HG03442 (cell line): ENCODE results near the gene FBXL15.

Experiments used
- ATAC-seq: cut with Tn5 transposase; IDR thresholded peaks from one replicate; pipeline ENCODE4 v1.9.1; 2021; ENCODE audit warnings: mild to moderate bottlenecking, moderate library complexity; ENCODE audit not compliant: unreplicated experiment

Gene FBXL15

DNA sequence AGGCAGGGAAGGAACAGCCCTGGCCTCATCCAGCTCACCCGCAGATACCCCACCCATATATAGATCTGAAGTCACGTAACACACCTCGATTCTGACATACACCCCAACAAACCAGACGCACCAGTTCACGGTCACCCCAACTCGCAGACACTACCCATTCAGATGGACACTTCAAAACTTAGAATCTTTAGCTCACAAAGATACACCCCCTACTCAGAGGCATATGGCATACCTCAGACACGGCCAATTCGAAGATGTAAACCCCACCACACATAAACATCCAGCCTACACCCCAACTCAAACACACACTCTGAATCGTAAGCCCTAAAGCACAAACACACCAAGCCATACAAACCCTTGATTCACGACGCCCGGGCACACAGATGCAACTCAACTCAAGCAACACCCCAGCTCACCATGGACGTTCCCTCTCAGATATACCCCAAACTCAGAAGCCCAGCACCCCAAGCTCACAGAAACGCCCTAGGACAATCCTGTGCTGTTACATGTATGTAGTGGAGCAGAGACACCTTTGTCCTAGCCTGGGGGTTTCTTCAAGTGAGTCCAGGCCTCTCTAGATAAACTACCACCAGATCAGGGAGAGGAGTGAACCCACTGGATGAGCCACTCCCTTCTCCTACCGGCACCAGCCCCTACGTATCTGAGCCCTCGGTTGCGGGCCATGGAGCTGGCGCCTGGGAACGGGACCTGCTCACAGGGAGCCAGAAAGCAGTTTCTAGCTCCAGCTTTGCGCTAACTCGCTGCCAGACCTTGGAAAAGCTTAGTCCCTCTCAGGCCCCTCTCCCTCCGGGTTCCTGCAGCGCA, 10.8 kb upstream of the FBXL15 start:
- no peak for ATAC-seq

DNA sequence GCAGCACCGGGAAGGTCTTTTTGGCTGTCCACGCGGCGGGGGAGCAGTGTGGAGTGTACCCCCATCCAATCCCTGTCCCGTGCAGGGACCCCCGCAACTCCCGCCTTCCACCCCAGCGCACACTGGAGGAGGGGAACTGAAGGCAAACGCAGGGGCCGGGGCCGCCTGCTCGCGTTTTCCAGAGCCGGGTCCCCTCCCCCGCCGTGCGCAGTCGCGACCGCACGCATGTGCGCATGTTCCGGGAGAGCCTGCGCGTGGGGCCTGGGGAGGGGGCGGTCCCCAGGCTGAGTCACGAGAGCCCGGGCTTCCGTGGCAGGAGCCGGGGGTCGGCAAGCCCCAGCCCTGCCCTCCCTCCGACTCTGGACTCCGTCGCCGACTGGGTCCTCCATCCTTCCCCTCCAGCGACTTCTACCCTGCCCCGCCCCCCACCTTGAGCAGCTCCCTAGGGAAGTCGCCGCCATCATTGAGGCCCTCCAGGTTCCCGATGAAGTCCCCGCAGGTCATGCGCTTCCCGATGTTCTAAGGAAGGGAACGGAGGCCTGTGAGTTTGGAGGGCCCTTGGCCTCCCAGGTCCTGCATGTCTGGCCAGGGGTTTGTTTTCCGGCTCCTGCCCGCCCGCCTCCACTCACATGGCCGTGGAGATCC, 10.1 kb upstream of the FBXL15 start:
- no peak for ATAC-seq

DNA sequence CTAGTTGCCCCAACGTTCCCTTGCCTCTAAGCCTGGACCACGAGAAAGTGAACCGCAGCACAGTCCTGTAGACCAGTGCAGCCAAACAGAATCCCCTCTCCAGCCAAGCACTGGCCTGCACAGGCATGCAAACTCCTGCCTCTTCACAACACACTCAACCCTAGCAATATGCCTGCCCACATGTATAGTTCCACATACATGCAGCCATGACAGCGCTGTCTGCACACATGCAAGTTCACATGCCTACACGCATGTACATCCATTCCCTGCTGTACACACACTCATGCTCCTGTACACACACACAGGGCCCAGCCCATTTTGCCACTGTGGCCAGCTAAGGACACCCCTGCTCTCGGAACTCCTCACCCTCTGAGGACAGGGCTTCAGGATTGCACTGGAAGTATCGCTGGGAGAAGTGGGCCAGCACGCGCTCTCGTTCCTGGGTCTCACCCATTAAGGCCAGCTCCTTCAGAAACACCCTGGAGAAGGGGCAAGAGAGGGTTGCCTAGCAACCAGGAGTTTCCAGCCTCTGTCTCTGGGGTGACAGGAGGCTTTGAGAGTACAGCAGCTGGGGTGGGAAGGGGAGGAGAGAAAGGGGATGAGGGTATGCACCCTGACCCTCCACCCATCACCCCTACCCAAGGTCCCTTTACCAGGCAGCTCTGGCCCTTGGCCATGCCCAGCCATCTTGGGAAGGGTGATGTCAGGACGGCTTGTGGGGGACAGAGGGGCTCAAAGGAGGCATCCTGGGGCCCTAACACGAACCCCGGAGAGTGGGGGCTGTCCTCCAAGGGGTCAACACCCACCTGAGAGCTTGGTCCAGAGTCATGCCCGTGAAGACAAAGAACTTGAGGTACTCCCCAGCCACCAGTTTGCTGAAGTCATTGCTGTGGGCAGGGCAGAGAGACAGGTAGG, 9.0 kb upstream of the FBXL15 start:
- ATAC-seq, result no peak

DNA sequence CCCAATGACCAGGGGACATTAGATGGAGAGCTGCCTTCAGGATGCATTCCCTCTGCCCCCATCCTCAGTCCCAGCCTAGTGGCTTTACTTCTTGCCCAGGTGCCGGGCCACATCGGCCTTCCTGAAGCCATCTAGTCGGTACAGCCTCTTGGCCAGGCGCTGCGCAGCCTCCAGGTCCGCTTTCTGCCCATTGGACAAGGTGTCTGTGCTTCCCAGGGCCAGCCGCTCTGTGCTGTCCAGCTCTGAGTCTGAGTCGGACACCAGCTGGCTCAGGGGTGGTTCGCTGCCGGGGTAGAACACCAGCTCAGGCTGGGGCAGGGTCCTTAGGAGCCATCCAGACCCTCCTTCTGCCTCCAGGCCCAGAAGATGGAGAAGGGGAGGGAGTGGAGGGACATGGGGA, 8.3 kb upstream of the FBXL15 start:
- no peak for ATAC-seq

DNA sequence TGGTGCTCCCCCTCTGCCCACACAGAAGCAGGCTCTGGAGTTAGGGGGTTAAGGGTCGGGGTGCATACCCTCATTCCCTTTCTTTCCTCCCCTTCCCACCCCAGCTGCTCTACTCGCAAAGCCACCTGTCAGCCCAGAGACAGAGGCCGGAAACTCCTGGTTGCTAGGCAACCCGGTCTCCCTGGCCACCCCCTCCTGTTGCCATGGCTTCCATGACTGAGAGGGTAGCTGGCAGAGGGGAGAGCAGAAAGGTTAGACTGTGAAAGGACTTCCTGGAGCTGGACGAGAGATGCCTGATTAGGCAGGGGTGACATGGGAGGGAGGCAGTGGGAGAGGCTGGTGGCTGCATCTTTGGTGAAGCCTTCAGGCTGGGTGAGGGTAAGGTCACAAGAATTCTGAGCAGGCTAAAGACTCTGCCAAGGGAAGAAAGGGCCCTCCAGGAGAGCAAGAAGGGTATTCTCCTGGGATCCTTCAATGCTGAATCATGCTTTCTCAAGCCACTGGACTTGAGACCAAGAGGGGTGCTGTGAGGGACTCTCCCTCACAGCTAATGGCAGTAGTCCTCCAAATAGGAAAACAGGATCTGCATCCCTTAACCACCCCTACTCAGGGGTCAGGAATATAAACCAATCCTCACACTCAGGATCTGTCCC, 7.5 kb upstream of the FBXL15 start:
- ATAC-seq, result no peak

DNA sequence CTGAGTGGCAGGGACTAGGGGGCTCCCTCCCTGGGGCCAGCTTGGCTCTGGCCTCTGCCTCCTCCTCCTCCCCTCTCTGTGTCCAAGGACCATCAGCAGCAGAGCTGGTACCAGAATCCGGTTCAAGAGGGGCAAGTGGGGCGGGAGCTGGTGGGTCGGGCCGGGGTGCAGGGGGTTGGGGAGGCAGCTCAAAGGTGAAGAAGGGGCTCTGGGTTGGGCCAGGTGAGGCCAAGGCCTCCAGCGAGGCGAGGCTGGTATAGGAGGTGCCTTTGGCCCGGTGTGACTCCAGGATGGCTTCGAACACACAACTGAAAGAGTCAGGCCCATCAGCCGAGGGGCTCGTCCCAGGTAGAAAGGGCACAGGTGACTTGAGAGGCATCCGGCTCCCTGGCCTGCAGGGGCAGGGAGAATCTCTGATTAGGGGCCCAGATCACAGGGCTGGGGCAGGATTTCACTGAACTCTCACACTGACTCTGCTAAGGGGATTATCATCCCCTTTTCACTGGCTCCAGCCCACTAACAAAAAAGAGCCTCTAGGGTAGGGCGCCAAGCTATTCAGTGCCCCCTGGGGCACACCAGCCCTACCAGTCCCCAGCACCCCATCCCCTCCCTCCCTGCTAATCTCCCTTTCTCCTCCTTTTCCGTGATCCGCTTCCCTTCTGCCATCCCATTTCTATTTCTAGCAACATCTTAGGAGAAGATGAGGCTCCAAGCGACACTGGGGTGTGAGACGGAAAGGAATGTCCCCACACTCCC, 6.7 kb upstream of the FBXL15 start:
- ATAC-seq, result no peak

DNA sequence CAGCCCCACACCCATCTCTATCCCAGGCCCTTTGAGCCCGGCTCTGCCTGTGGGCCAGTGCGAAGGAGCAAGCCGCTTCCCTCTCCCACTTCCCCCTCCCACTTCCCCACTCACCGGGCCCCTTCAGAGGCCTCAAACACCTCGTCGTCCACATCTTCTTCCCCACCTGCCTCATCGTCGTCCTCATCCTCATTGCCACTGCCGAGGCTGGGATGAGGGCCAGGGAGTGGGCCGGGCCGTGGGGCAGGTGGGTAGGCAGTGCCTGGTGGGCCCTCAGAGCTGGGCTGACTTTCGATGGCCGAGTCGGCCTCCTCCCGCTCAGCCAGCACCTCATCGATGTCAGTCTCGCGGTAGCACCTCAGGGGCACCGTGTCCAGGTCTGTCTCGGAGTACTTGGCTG, 5.9 kb upstream of the FBXL15 start:
- ATAC-seq, result no peak

DNA sequence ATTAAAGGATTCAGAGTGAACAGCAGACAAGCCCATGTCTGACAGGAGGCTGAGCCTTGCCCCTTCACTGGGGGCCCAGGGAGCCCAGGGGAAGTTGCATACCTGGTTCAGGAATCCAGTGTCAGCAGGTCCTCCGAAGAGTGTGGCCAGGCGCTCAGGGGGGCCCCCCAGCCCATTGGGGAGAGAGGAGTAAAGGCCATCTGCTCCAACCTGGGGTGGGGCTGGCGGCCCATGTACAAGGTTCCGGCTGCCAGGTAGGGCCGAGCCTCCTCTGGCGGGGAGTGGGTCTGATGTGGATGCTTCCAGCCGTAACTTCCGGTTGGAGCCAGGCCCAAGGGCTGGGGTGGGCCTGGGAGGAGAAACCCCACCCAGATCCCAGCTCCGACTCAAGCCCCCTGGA, 4.4 kb upstream of the FBXL15 start:
- ATAC-seq, result no peak

DNA sequence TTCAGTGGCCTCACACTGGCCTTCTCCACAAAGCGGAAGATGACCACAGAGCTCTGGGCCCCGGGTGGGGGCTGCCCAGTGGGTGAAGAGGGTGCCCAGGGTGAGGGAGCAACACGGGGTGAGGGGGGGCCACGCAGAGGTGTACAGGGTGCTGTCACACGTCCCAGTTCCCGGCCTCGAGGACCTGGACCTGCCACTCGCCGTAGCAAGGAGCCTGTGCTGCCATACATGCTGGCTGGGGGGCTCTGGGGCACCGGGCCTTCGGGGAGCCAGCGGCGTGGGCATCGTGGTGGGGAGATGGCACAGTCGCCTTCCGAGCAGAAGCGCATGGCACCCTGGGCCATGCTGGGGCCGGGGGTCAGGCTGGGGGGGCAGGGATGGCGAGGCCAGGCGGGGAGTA, 3.9 kb upstream of the FBXL15 start:
- no peak for ATAC-seq

DNA sequence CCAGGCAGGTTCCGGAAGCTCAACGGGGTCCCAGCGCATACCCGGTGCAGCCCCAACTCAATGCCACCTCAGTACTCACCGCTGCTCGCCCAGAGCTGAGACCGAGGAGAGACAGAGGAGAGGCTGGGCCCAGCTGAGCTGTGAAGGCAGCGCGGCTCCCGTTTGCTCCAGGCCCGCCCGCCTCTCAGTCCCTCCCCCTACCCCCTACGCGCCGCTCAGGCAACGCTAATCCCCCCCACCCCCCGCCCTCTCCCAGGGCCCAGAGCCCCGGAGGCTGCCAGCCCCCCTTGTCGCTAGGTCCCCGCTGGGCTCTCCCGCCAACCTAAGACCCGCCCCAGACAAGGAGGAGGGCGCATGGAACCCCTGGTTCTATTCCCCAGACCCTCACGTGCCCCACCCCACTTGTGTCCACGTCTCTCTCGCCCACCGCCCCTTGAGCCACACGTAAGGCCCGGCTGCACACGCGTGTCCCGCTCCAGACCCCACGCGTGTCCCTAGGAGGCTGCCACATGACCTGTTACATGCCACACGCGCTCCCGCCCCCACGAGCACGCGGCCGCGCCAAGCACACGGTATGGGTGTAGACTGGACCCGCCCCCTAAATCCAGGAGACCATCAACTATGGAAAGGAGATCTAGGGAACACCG, 1.9 kb upstream of the FBXL15 start, which contains the start of gene PSD:
PSD (minus strand) TSS at position 164 of the 647 bp plus-strand sequence. CDS start 1,747 bp downstream, outside the sequence.
- ATAC-seq, result no peak

DNA sequence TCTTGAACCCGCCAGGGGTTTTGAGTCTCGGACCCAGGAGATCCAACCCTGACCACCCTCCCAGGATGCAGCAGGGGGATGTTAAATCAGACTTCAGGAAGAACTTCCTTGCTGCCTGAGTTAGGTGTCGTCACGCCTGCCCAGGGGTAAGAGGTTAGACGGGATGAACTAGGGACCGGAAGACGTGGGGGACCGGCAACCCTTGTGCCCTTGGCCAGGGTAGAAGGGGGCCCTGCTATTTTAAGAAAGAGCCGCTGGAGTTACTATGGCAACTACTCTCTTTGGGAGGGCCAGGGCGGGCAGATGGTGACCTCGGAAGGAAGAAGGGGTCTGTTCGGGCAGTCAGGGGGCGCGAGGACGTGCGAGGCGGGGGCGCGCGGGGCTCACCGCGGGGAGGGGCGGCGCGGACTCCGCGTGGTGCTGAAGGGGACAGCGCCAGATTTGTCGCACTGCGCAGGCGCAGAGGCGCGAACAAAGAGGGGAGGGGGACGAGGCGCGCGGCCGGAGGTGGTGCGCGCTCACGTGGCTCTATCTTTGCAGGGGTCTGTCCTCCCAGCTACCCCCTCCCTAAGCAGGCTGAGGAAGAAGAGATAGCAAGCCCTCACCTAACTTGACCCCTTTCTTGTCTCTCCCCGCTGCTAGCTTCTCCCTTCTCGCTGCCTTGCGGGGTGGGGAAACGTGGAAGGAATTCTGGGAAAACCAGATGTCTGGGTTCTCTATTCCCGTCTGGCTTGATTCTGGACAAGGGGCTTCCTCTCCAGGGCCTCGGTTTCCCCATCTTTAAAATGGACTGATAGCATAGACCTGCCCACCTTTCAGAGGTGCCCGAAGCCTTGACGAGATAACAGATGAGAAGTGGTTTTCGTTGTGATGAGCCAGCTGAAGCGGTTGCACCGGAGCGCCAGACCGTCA, 1.1 kb upstream of the FBXL15 start:
- ATAC-seq, result no peak

DNA sequence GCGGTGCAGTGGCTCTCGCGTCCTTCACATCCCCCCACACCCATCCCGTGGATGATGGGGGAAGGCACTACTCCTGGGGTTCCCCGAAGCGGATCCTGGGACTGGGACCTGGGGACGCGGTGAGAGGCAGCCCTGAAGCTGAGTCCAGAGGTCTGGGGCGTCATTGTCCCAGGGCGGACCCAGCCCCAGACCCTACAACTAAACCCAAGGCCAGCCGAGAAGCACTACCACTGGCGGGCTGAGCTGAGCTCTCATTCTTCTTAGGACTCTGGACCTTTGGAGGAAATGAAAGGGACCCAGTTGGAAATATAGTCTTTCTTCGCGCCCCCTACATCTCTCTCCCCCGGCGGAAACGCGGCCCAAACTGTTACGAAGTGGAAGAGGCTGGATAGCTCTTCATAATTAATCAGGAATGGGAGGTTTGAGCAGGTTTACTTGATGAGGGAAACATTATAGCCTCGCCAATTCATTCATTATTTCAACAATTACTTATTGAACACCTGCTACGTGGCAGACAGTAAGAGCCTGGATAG, 389 bp upstream of the FBXL15 start:
- no peak for ATAC-seq

DNA sequence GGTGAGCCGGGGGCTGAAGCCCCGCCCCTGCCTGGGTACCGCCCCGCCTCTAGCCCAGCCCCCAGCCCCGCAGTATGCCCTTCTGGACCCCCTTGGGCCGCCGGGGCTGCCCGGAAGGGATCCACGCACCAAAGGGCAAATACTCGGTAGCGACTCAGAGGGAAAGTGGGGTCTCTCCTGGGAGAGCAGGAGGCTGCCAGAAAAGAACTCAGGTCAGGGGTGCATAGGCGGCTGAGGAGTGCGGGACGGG, 796 bp downstream of the FBXL15 start:
- no peak for ATAC-seq

DNA sequence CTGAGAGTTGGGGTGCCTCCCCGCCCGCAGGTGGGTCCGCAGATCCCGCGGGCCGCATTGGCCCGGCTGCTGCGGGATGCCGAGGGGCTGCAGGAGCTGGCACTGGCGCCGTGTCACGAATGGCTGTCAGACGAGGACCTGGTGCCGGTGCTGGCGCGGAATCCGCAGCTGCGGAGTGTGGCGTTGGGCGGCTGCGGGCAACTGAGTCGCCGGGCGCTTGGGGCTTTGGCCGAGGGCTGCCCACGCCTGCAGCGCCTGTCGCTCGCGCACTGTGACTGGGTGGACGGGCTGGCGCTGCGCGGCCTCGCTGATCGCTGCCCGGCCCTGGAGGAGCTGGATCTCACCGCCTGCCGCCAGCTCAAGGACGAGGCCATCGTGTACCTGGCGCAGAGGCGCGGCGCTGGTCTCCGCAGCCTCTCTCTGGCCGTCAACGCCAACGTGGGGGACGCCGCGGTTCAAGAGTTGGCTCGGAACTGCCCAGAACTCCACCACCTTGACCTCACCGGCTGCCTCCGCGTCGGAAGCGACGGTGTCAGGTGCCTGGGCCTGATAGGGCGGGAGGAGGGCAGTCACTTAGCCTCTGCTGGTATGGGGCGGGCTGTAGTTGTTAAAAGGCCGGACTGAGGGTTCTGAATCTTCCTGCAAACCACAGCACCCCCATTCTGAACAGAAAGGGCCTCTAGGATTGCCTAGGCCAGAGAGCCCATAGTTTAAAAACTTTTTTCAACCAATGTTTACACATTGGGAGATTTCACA, 1.3 kb downstream of the FBXL15 start:
- no peak for ATAC-seq

DNA sequence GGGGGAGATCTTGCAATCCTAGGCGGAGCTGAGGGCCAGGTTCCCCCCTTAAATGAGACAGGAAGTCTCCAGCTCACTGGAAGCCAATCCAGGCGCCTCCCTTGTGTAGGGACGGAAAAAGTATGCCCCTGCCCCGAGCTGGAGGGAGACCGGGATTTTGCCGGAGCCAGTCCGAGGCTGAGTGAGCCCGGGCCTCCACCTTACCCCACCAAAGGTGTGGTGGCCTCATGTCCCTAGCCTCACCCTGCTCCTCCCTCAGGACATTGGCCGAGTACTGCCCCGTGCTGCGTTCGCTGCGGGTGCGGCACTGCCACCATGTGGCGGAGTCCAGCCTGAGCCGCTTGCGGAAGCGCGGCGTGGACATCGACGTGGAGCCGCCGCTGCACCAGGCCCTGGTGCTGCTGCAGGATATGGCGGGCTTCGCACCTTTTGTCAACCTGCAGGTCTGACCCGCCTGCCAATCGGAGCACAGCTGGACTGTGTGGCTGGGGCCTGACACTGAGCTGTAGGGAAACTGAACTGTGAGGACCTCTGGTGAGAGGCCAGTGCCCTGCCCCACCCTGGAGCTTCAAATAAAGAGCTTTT, 2.0 kb downstream of the FBXL15 start:
- ATAC-seq, result no peak

DNA sequence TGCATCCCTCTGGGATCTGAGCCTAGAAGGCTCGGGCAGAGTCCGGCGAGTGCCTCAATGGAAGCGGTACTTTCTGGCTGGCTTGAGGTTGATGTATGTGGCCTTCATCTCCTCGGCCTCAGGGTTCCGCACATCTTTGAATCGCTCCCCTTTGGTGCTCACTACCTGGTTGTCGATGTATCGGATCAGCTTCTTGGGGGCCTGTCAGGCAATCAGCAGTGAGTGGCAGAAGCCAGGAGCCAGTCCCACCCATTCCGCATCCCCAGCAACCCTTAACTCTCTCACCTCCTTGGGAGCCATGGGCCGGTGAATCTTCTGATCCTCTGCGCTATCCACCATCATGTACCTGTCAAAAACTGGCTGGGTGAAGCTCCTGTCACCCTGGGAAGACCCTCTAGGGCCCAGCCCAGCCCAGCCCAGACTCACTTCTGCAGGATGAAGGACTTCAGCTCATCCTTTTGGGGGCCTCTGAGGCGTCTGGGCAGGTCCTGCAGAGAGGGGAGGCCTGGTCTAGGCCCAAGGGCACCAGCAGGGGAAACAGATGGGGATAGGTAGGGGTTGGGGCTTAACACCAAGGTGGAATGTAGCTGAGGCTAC, 2.8 kb downstream of the FBXL15 start:
- no peak for ATAC-seq

DNA sequence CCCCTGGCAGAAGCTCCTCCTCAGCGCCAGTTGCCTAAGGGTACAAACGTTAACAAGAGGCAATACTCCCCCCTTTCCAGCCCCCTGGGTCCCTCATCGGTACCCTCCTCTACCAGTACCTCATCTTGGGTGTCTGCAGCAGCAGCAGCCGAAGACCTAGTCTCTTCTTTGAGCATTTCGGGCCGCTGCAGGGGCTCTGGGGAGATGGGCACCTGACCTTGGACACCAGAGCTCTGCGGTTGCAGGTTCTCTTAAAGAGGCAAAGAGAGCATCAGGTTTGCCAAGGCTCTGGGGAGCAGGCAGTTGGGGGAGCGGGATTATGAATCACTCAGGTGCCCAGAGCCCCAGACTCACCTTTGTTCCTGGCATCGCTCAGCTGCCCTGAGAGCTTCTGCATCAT, 3.5 kb downstream of the FBXL15 start:
- no peak for ATAC-seq
